Measurements from ENCODE around the gene BTBD1.
"Not testable (repeated sequence)": the region's sequence is repeated elsewhere in the genome, so short reads cannot be mapped to it uniquely, and the experiment has no call there.

Gene BTBD1

GRCh38 chr15:83057002-83057401 is 10.1 kb downstream of the BTBD1 start:
- DNase-seq, result no peak

GRCh38 chr15:83053151-83053550 is 13.9 kb downstream of the BTBD1 start:
- DNase-seq, result no peak

DNA sequence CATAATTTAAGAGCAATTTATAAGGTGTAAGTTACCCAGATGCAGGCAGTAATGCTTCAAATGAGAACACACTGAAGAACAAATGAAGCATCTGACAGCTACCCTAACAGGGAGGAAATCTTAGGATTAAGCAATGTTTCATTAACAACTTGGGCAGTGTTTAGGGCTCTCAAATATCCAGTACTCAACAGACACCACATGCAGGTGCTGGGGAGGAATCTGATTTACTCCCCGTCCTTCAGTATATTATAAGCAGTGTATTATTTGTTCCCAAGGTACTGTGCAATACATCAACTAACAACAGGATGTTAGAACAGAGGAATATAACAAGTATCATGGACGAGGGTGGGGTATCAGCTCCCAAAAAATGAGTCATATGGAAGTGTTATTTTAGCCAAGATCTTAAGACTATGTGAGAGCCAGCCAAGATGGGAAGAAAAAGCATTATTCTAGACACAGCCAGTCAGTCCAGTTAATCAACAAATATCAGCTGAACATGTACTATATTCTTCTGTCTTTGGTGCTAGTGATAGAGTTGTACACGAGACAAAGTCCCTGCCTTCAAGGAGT is 20.4 kb downstream of the BTBD1 start:
- DNase-seq, result no peak

GRCh38 chr15:83044156-83044555 is 22.9 kb downstream of the BTBD1 start:
- no peak for DNase-seq

- no peak for DNase-seq
These were observed 27.8 kb downstream of the BTBD1 start for GRCh38 chr15:83039206-83039605.

- no peak for DNase-seq
These were observed 30.8 kb downstream of the BTBD1 start for GRCh38 chr15:83036253-83036652.

DNA sequence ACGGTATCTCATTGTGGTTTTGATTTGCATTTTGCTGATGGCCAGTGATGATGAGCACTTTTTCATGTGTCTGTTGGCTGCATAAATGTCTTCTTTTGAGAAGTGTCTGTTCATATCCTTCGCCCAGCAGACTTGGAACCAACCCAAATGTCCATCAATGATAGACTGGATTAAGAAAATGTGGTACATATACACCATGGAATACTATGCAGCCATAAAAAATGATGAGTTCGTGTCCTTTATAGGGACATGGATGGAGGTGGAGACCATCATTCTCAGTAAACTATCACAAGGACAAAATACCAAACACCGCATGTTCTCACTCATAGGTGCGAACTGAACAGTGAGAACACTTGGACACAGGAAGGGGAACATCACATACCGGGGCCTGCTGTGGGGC is 35.8 kb downstream of the BTBD1 start:
- DNase-seq, result not testable (repeated sequence)

- no peak for DNase-seq
These were observed 37.0 kb downstream of the BTBD1 start for GRCh38 chr15:83030021-83030420.

DNA sequence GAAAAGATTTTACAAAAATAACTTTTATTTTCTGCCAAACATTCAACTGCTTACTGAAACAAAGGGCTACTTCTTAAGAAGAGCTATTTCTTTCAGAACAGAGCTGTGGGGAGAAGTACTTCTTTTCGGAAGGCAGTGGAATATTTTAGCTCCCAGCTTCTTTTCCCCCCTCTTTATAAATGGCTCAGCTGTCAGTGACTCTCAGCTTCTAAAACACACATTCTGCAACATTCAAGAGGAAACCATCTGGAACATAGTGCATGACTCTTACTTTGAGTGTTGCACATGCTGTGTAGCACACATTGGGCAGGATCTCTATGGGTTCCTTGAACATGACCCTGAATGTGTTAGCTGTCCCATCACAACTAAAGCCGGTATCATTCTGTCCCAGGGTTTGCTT is 48.6 kb downstream of the BTBD1 start:
- no peak for DNase-seq

DNA sequence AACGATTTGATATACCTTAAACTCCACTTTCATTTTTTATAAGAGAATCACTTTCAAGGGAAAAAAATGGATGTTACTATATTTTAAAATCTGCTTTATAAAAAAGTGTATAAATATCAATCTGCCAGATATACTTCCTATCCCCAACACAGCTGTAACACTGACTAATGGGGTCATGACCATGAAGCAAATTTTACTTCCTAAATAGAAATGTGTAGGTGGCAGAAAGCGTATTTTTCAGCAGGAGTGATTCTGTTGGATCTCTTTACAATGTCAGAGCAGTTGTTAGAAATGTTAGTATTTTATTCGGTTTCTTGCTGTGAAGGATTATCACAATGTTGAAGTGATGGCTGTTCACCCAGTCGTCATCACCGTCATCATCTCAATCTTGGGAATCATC is 50.1 kb downstream of the BTBD1 start:
- no peak for DNase-seq

DNA sequence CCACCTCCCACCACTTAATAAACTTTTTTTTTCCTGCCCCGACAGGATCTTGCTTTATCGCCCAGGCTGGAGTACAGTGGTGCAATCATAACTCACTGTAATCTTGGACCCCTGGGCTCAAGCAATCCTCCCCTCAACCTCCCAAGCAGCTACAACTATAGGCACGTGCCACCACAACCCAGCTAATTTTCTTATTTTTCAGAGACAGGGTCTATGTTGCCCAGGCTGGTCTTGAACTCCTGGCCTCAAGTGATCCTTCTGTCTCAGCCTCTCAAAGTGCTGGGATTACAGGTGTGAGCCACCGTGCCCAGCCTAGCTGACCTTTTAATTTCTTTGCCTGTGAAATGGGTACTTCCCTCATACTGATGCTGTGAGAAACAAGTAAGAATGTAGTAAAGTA is 51.7 kb downstream of the BTBD1 start:
- no peak for DNase-seq

DNA sequence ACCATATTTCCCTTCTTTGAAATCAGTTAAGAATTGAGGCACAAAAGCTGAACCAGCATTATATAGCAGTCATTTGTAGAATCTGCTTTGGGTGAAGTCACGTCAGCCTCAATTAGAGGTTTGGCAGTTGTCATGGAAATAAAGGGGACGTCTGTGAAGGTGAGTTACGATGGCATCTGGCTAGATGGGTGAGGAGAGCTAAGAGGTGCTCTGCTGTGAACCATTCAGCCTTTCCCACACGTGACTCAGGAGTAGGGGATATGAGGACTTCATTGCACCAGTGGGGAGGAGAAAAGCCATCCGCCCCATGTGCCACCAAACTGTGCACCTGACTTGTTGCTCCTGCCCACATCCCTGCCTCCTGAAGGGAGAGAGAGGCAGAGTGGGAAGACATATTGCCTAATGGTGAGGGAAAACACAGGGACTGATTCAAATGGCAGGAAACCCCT is 52.8 kb downstream of the BTBD1 start:
- no peak for DNase-seq

DNA sequence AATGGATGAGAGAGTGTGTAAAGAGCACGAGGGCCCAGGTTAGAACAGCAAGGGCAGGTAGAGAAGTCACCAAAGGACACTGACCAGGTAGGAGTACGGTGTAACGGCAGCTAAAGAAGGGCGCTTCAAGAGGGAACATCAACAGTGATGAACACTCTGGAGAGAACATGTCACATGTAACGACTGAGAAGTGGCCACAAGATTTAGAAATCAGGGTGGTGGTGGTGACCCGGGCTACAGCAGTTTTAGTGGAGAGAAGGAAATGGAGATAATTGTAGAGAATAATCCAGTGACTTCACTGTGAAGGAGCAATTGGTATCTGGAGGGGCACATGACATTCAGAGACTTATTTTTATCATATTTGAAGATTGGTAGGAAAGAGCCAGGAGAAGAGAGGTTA is 54.4 kb downstream of the BTBD1 start:
- DNase-seq, result no peak

- no peak for DNase-seq
These were observed 55.0 kb downstream of the BTBD1 start for GRCh38 chr15:83012076-83012426.

DNA sequence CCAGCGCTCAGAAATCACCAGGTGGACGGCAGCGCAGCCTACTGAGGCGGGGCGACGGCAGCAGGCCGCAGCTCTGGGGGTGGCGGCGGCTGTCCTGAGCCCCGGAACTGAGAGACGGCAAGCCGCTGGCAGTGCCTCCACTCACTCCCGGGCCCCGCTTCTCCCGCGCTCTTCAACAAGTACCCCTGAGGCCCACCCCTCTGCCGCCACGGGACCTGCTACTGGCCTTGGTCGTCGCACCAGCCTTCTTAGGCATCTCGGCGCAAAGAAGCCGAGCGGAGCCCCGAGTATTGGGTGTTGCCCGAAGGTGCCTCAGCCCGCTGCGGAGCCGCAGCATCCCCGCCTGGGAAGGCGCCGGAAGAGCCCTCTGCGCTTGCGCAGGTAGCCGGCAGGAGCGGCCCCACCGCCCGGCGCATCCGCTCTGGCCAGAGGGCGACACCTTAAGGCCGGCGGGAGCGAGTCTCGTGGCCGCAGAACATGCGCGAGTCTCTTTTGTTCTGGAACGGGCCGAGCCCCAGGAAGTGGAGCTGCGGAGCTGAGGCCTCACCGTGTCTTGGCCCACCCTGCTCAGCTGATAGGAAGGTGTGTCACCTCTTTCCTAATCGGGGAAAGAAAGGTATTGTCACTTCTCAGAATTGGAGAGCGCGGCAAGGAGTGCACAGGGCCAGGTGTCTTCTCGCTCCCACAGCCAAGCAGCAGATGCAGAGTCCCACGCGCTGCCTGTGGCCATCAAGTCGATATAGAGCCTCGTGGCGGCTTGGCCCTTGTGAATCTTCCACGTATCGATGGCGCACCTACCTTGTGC is 55.6 kb downstream of the BTBD1 start, which contains the start of gene C15orf40:
Gene C15orf40 (minus strand): TSS at position 369 of the 805 bp plus-strand sequence. CDS start 32 bp downstream, at position 337.
- DNase-seq, result peak; percentile 69 to 82 (median 75)

GRCh38 chr15:83010709-83011270 is 56.3 kb downstream of the BTBD1 start:
- DNase-seq, result peak; percentile 46 to 68 (median 58)

DNA sequence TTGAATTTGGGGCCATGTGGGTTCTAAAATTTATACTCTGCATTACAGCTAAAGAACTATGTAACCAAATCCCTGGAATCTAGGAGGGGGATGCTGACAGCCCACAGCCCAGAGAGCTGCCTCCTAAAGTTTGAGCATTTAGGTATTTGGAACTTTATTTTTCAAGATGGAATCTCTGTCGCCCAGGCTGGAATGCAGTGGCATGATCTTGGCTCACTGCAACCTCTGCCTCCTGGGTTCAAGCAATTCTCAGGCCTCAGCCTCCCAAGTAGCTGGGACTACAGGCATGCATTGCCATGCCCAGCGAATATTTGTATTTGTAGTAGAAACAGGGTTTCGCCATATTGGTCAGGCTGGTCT is 66.4 kb downstream of the BTBD1 start:
- not testable (repeated sequence) for DNase-seq

DNA sequence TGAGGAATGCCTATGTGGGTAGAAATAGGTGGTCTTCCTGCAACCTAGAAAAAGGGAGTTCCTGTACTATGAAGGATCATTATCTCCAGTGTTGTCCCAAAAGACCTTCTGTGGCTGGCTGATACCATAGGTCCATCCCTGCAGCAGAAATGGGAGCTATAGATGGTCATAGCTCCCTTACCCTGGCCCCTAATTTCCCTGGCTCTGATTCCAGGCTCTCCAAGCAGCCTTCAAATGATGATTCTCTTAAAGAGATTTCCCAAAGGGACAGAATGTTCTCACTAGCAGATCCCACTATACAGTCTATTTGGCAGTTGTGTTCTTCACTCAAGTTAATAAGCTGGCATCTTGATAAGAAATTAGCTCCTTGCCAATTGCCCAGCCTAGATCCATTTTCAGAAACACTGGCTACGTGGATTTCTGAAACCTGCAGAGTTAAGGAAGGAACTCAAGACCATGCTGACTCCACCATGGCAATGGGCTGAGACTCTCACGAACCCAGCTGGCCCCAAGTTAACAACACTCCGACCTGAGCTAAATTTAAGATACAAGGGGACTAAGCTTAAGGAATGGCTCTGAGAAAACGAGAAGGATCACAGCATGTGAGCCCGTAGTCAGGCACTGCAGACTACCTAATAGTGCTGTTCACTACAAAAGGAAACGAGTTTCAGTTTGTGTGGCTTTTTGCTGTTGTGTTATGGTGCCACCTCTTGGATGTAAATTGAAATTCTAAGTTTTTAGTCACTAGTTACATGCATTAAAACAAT is 67.0 kb downstream of the BTBD1 start:
- peak; percentile 3 to 66 (median 11) for DNase-seq

- DNase-seq, result no peak
These were observed 67.6 kb downstream of the BTBD1 start for GRCh38 chr15:82999426-82999825.

GRCh38 chr15:82995938-82996337 is 71.1 kb downstream of the BTBD1 start:
- DNase-seq, result no peak

DNA sequence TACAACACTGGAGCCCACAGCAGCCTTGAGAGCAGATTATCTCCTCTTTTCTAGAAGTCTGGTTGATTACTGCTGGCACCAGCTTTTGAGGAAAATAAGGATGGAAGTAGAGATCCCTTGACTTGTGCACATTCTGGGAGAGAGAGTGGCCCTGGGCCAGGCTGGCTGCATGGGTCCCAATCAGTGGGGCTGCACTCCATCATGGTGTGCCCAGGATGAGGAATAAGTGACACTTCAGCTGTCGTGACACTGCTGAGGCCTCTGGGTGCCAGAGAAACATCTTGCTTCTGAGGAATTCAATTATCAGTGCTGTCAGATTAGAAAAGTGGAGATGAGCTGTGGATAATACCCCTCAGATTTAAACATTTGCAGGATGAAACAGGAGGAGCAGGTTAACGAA is 72.0 kb downstream of the BTBD1 start:
- DNase-seq, result no peak

DNA sequence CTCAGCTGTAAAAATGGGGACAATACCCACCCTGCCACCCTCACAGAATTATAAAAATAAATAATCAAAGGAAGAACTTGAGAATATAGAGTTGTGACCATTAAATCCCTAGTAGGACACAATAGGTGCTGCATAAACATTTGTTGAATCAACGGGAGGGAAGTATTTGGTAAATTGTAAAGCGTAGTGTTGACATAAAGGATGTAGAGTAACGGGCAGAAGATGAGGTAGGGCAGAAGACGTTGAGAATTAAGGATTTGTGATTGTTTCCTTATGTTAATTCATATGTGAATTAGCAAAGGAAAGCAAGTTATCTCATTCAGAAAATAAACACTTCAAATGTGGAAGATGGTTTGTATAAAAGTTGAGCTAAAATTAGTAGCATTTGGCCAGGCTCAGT is 73.9 kb downstream of the BTBD1 start:
- no peak for DNase-seq

GRCh38 chr15:82992436-82992998 is 74.5 kb downstream of the BTBD1 start:
- DNase-seq, result no peak
